GM21529 (cell line): Measurements from ENCODE around the gene C12orf50.
"Not testable (repeated sequence)": the region's sequence is repeated elsewhere in the genome, so short reads cannot be mapped to it uniquely, and the experiment has no call there.

Experiments used
- ATAC-seq: cut with Tn5 transposase; IDR thresholded peaks from one replicate; pipeline ENCODE4 v1.9.1; 2021; ENCODE audit not compliant: unreplicated experiment

C12orf50 gene

GRCh38 chr12:87991483-87991882, 37.7 kb downstream of the C12orf50 start:
- no peak for ATAC-seq

GRCh38 chr12:87988534-87988933, 40.7 kb downstream of the C12orf50 start:
- ATAC-seq = no peak

- ATAC-seq = no peak
Measured at GRCh38 chr12:87985069-87985675, 44.0 kb downstream of the C12orf50 start.

- ATAC-seq = no peak
Measured at GRCh38 chr12:87982208-87982607, 47.0 kb downstream of the C12orf50 start.

- ATAC-seq = no peak
Measured at GRCh38 chr12:87981495-87981894, 47.7 kb downstream of the C12orf50 start.

- ATAC-seq = no peak
Measured at GRCh38 chr12:87975879-87976278, 53.3 kb downstream of the C12orf50 start.

GRCh38 chr12:87967871-87968270, 61.3 kb downstream of the C12orf50 start:
- ATAC-seq = no peak

GRCh38 chr12:87960566-87960965, 68.6 kb downstream of the C12orf50 start:
- ATAC-seq = no peak

- not testable (repeated sequence) for ATAC-seq
Measured at GRCh38 chr12:87954028-87954427, 75.2 kb downstream of the C12orf50 start.

GRCh38 chr12:87953256-87953860, 75.8 kb downstream of the C12orf50 start:
- peak; percentile 51 for ATAC-seq

GRCh38 chr12:87952850-87953249, 76.4 kb downstream of the C12orf50 start:
- ATAC-seq = no peak

GRCh38 chr12:87952223-87952622, 77.0 kb downstream of the C12orf50 start:
- no peak for ATAC-seq

- no peak for ATAC-seq
Measured at GRCh38 chr12:87943762-87944161, 85.4 kb downstream of the C12orf50 start.

- no peak for ATAC-seq
Measured at GRCh38 chr12:87943023-87943422, 86.2 kb downstream of the C12orf50 start.

GRCh38 chr12:87939182-87939581, 90.0 kb downstream of the C12orf50 start:
- ATAC-seq = no peak

- no peak for ATAC-seq
Measured at GRCh38 chr12:87935216-87935615, 94.0 kb downstream of the C12orf50 start.

- no peak for ATAC-seq
Measured at GRCh38 chr12:87933991-87934390, 95.2 kb downstream of the C12orf50 start.

GRCh38 chr12:87931812-87932211, 97.4 kb downstream of the C12orf50 start:
- no peak for ATAC-seq

GRCh38 chr12:87930627-87931026, 98.6 kb downstream of the C12orf50 start:
- ATAC-seq = no peak
